Kidney (tissue), 14 donors: Measurements from ENCODE around the gene ASPHD2. TPM values are rescaled to one million over a fixed set of nuclear protein-coding genes. Genes with fewer than 3 reads are reported as not detected.

Source experiments
- DNase-seq, 5 donors: peaks; one replicate each; pipeline ENCODE4 v3.0.0-alpha.2; 2013 to 2020
- FAIRE-seq: peaks from 2 replicates; lab custom pipeline; 2012; peaks lifted over from hg19 to GRCh38; lab: Jason Lieb, UNC
- H3K27ac ChIP-seq, 2 donors: one replicate each; pipeline ENCODE4 v1.7.0; 2013; ENCODE audit warnings: low read depth in 2 of 2, low read length in 2 of 2, inconsistent platforms in 1 of 2
- H3K27me3 ChIP-seq: one replicate; pipeline ENCODE4 v1.7.1; 2013; ENCODE audit warnings: low read length, inconsistent platforms; ENCODE audit not compliant: control insufficient read depth, insufficient read depth
- H3K36me3 ChIP-seq, 3 donors: one replicate each; pipeline versions ENCODE4 v1.7.0 to v1.7.1; 2013; ENCODE audit warnings: low read length in 3 of 3, control low read depth in 1 of 3, inconsistent platforms in 1 of 3; ENCODE audit not compliant: insufficient read depth in 3 of 3, control insufficient read depth in 2 of 3
- H3K4me1 ChIP-seq, 3 donors: one replicate each; pipeline versions ENCODE4 v1.7.0 to v1.7.1; 2013; ENCODE audit warnings: low read length in 3 of 3, inconsistent platforms in 1 of 3, low read depth in 1 of 3; ENCODE audit not compliant: control insufficient read depth in 2 of 3, insufficient read depth in 2 of 3
- H3K4me3 ChIP-seq, 3 donors: one replicate each; pipeline versions ENCODE4 v1.7.0 to v1.8.1; 2013; ENCODE audit warnings: low read length in 3 of 3, control low read depth in 1 of 3, inconsistent platforms in 1 of 3
- H3K9ac ChIP-seq, 3 donors: one replicate each; pipeline versions ENCODE4 v1.7.0 to v1.7.1; 2013; ENCODE audit warnings: low read length in 3 of 3, control low read depth in 1 of 3, inconsistent platforms in 1 of 3
- H3K9me3 ChIP-seq, 3 donors: one replicate each; pipeline versions ENCODE4 v1.7.0 to v1.7.1; 2013; ENCODE audit warnings: low read length in 3 of 3, control low read depth in 1 of 3, inconsistent platforms in 1 of 3; ENCODE audit not compliant: control insufficient read depth in 2 of 3, insufficient read depth in 1 of 3
- intact Hi-C: fragments of 100-400 bp; cut with DNase I; formaldehyde crosslinking; loops from one replicate; pipeline ENCODE4 v1.11.1; 2022
- polyA plus RNA-seq: library from polyadenylated mRNA; stranded (reverse); fragments of 350-450 nt; fragmentation: Illumina TruSeq; extraction: RNeasy Lipid Tissue Mini Kit (QIAGEN cat#74804); gene quantifications from one replicate; pipeline ENCODE4 v1.2.3, GENCODE V29; 2014; ENCODE audit warnings: low read depth, low replicate concordance; ENCODE audit not compliant: insufficient read depth
- total RNA-seq: library from RNA; stranded (reverse); fragmentation: NEBNext Ultra II Directional; extraction: Animal tissue kit (Norgen Biotek cat#: 25700); gene quantifications from one replicate; pipeline ENCODE4 v1.2.1, GENCODE V29; 2021
- TF ChIP-seq, protein P1 (sequence below): IDR thresholded peaks from 3 replicates; pipeline ENCODE4 v1.5.1; 2012; ENCODE audit warnings: mild to moderate bottlenecking, moderate library complexity, borderline replicate concordance; ENCODE audit not compliant: insufficient read depth; ENCODE audit errors: extremely low read depth
- donor health status: control.
- donor health status: control.
- donor health status: control.
- donor health status: control.
- donor health status: control.
- donor health status: DM: yes; HTN: yes; CAD: no.
- donor health status: Normal renal cell carcinoma (clear cell type).

Gene ASPHD2
- total and polyA plus RNA-seq, 2 donors from 2014 or later, result 3.3 to 4.5 TPM

DNA sequence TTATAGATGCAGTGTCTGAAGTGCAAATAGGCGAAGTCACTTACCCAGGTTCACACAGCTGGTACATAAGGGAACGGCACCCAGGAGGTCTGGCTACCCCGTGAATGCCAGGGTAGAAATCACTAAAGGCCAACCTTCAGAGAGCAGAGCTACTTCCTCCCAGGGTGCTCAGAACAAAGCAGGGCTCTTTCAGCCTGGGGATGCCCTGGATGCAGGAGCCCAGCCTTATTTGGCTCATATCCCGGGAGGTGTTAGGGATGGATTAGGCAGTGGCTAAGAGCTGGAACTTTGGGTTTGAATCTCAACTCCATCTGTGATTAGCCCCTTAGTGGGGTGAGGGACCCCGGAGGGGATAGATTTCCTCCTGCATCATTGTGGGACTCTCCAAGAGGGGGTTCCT lies 33.1 kb upstream of the ASPHD2 start:
- H3K27ac ChIP-seq, result no peak overlapping the region
- TF ChIP-seq, protein P1, sequence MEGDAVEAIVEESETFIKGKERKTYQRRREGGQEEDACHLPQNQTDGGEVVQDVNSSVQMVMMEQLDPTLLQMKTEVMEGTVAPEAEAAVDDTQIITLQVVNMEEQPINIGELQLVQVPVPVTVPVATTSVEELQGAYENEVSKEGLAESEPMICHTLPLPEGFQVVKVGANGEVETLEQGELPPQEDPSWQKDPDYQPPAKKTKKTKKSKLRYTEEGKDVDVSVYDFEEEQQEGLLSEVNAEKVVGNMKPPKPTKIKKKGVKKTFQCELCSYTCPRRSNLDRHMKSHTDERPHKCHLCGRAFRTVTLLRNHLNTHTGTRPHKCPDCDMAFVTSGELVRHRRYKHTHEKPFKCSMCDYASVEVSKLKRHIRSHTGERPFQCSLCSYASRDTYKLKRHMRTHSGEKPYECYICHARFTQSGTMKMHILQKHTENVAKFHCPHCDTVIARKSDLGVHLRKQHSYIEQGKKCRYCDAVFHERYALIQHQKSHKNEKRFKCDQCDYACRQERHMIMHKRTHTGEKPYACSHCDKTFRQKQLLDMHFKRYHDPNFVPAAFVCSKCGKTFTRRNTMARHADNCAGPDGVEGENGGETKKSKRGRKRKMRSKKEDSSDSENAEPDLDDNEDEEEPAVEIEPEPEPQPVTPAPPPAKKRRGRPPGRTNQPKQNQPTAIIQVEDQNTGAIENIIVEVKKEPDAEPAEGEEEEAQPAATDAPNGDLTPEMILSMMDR, result no peak
- H3K9ac ChIP-seq, result no peak overlapping the region
- DNase-seq (no peak), FAIRE-seq (no peak)
- no peak overlapping the region for H3K4me3 ChIP-seq
- H3K36me3 ChIP-seq, result no peaks in the 10 kb centered on the region
- H3K9me3 ChIP-seq, result no peaks in the 10 kb centered on the region
- no peaks in the 10 kb centered on the region for H3K27me3 ChIP-seq
- intact Hi-C loops, result no loop called here
- H3K4me1 ChIP-seq, result no peaks in the 10 kb centered on the region

DNA sequence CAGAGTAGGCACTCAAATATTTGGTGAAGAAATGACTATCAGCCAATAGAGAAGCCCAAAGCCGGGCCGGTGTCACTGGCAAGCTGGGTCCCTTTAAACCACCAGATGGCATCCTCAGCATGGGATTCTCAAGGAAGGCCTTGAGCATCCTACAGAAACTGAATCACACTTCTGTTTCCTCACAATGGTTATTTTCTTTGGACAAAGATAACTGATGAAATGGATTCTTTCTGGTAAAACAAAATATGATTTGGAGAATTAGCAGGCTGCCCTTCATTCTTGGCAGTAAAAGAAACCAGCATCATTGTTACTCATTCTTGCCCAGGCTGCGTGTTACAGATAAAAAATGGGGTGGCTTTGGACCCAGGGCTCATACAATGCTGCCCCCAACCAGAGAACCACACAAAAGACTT lies 30.3 kb upstream of the ASPHD2 start:
- peak in 4 of 5 donors; percentile 36 to 71 (median 56) for DNase-seq
- FAIRE-seq, result no peak
- intact Hi-C loops, result no loop called here

DNA sequence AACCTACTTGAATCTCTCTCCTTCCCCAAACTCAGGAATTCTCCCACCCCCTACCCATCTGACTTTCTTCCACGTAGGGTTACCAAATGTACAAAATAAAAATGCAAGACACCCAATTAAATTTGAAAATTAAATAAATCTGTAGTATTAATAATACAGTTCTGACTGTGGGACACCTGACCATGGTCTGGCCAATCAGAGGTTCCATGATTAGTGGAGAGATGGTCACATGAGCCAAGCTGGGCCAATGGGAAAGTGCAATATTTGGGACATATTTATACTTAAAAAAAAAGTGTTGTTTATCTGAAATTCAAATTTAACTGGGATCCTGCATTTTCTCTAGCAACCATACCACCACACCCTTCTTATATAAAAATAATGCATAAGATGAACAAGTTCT lies 29.8 kb upstream of the ASPHD2 start:
- DNase-seq (no peak), FAIRE-seq (no peak)
- no peak overlapping the region for H3K4me3 ChIP-seq
- H3K36me3 ChIP-seq, result no peaks in the 10 kb centered on the region
- H3K4me1 ChIP-seq, result no peaks in the 10 kb centered on the region
- H3K27me3 ChIP-seq, result no peaks in the 10 kb centered on the region
- TF ChIP-seq, protein P1, result no peak
- no peak overlapping the region for H3K9ac ChIP-seq
- H3K27ac ChIP-seq, result no peak overlapping the region
- H3K9me3 ChIP-seq, result no peaks in the 10 kb centered on the region
- intact Hi-C loops, result no loop called here

More for the DNA sequence above, 30.3 kb upstream of the ASPHD2 start:
- no peaks in the 10 kb centered on the region for H3K27me3 ChIP-seq
- H3K4me3 ChIP-seq, result no peak overlapping the region
- TF ChIP-seq, protein P1, result peak; percentile 56
- H3K36me3 ChIP-seq, result no peaks in the 10 kb centered on the region
- no peak overlapping the region for H3K9ac ChIP-seq
- H3K9me3 ChIP-seq, result no peaks in the 10 kb centered on the region
- H3K27ac ChIP-seq, result no peak overlapping the region
- no peaks in the 10 kb centered on the region for H3K4me1 ChIP-seq

DNA sequence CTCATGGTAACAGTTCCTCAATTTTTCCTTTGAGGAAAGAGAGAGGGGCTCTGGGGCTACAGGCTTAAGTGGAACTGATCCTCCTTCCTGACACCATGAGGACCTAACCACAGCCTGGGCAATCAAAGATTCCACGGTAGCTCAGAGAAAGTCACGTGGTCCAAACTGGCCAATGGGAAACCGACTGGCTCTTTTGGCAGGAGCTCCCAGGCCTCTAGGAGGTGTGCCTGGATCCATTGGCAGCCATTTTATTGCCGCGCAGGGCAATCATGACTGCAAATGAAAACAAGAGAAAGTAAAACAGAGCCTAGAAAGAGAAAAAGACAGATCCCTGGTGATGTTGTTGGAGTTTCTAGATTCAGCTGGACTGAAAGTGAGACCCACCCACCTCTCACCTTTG lies 27.3 kb upstream of the ASPHD2 start:
- no peak overlapping the region for H3K4me3 ChIP-seq
- FAIRE-seq (no peak), DNase-seq (no peak)
- no peaks in the 10 kb centered on the region for H3K4me1 ChIP-seq
- intact Hi-C loops, result no loop called here
- H3K27ac ChIP-seq, result no peak overlapping the region
- no peaks in the 10 kb centered on the region for H3K27me3 ChIP-seq
- TF ChIP-seq, protein P1, result no peak
- no peak overlapping the region for H3K9ac ChIP-seq
- no peaks in the 10 kb centered on the region for H3K36me3 ChIP-seq
- H3K9me3 ChIP-seq, result no peaks in the 10 kb centered on the region
